PFSK-1 (cell line): ENCODE measurements around the gene SPRING1.

ENCODE experiments used
- FOXP2 ChIP-seq: optimal IDR thresholded peaks from 2 replicates; pipeline ENCODE3; 2011; ENCODE audit warnings: borderline replicate concordance, control low read depth, inconsistent platforms; ENCODE audit not compliant: insufficient read depth; ENCODE audit errors: extremely low read length, extremely low read depth
- POLR2AphosphoS5 ChIP-seq: IDR thresholded peaks from 2 replicates; pipeline ENCODE4 v1.6.1; 2012; ENCODE audit warnings: low read depth, mild to moderate bottlenecking, control low read depth, low read length, moderate library complexity
- SIN3A ChIP-seq: IDR thresholded peaks from 2 replicates; pipeline ENCODE4 v1.6.1; 2012; ENCODE audit warnings: mild to moderate bottlenecking, low read length, moderate library complexity, borderline replicate concordance; ENCODE audit not compliant: insufficient read depth
- TAF1 ChIP-seq: IDR thresholded peaks from 2 replicates; pipeline ENCODE4 v1.6.1; 2012; ENCODE audit warnings: low read length, control low read depth, borderline replicate concordance; ENCODE audit not compliant: insufficient read depth
- TF ChIP-seq, protein P1 (sequence below), 2 experiments: IDR thresholded peaks; 2 replicates each; pipeline versions ENCODE4 v1.6.1 to v1.8.0; 2011 to 2012; ENCODE audit warnings: low read depth in 2 of 2, low read length in 2 of 2, control low read depth in 1 of 2, inconsistent platforms in 1 of 2, mild to moderate bottlenecking in 1 of 2, moderate library complexity in 1 of 2; ENCODE audit not compliant: insufficient read depth in 1 of 2

The SPRING1 gene

DNA sequence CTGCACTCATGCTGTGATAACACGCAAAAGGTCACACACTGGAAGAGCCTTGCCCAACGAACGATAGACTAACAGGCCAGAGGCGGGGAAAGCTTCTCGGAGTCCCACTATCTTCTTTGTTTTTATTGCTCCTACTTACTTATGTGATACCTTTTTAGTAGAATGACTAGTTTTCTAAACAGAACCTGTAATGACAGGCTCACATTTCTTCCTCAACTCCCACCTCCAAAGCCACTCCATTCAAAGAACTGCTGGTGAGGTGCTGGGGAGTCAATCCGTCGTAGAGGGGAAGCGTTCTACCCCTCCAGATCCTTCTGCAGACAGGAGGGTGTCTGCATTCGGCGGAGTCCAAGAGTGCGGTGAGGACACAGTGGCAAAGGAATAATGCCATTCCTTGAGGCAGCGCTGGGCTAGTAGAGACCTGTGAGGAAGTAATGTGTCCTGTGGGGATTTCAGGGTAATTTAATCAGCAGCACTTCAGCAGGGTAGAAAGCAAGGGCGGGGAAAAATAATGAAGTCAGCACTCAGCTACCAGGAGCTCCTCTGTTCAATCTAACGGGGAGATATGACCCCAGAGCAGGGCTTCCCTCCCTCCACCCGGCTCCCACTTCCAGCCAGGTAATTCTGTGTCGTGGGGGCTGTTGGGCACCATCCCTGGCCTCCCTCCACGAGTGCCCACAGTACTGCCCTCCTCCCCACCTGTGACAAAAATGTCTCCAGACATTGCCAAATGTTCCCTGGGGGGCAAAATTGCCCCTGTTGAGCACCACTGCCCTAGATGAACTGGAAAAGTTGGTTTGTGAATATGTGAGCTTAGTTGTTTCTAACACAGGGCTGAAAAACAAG, 25.2 kb downstream of the SPRING1 start:
- no peak for TF ChIP-seq SIN3A
- no peak for TF ChIP-seq TAF1
- no peak for TF ChIP-seq FOXP2
- TF ChIP-seq, protein P1, sequence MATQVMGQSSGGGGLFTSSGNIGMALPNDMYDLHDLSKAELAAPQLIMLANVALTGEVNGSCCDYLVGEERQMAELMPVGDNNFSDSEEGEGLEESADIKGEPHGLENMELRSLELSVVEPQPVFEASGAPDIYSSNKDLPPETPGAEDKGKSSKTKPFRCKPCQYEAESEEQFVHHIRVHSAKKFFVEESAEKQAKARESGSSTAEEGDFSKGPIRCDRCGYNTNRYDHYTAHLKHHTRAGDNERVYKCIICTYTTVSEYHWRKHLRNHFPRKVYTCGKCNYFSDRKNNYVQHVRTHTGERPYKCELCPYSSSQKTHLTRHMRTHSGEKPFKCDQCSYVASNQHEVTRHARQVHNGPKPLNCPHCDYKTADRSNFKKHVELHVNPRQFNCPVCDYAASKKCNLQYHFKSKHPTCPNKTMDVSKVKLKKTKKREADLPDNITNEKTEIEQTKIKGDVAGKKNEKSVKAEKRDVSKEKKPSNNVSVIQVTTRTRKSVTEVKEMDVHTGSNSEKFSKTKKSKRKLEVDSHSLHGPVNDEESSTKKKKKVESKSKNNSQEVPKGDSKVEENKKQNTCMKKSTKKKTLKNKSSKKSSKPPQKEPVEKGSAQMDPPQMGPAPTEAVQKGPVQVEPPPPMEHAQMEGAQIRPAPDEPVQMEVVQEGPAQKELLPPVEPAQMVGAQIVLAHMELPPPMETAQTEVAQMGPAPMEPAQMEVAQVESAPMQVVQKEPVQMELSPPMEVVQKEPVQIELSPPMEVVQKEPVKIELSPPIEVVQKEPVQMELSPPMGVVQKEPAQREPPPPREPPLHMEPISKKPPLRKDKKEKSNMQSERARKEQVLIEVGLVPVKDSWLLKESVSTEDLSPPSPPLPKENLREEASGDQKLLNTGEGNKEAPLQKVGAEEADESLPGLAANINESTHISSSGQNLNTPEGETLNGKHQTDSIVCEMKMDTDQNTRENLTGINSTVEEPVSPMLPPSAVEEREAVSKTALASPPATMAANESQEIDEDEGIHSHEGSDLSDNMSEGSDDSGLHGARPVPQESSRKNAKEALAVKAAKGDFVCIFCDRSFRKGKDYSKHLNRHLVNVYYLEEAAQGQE (IDR thresholded peaks at IDR 0.05; ENCODE audit: insufficient read depth in 1 of 2, low read depth in 2 of 2, low read length in 2 of 2), result no peak
- no peak for TF ChIP-seq POLR2AphosphoS5

DNA sequence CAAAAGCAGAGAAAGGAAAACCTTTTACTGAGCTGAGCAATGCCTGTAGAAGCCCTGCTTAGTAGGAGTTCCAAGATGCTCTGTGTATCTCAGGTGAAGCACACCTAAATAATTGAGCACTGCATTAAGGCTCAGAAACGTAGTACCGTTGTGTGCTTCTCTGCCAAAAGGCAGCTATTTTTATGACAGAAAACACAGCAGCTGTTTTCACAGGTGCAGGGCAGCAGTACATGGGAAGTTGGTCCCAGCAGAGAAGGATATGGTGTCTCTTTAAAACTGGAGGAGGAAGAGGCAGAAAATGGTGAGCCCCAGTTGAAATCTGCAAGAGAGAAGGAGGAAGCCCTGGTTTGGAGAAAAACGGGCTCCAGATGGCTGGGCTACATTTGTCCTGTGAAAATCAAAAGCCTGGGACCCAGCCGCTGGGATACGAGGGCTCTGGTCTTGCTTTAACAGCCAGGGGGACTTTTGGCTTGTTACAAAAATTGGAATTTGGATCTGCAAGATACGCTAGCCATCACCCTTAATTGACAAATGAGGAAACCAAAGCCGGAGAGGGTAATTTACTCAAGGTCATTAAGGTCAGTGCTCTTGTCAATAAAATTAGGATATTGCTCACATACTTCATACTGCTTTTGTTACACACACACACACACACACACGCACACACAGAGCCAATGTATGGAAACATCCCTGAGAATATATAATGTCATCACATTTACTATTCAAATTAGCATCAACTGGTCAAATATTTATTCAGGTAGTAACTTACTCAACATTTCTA, 27.3 kb downstream of the SPRING1 start:
- TF ChIP-seq POLR2AphosphoS5 (no peak), FOXP2 (no peak), SIN3A (no peak), TAF1 (no peak)
- TF ChIP-seq, protein P1 (IDR thresholded peaks at IDR 0.05; ENCODE audit: insufficient read depth in 1 of 2, low read depth in 2 of 2, low read length in 2 of 2), result no peak

DNA sequence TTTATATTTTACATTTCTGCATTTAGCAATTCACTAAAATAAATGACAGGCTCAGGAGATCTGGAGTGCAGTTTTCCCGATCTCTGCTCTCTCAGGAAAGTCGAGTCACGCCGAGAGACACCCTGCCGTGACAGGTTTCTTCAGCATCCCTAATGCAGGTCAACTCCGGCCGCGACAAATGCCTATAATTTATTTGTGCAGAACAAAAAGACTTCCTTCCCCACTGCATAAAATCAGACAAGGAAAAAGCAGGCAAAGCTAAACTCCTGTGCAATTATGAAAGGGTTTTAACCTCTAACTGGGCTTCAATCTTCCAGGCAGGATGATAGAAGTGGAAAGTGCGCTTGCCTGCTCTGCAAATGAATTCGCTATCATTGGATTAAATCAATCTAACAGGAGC, 28.1 kb downstream of the SPRING1 start:
- TF ChIP-seq SIN3A, result no peak
- TF ChIP-seq, protein P1 (IDR thresholded peaks at IDR 0.05; ENCODE audit: insufficient read depth in 1 of 2, low read depth in 2 of 2, low read length in 2 of 2), result no peak
- TF ChIP-seq POLR2AphosphoS5, result no peak
- TF ChIP-seq TAF1, result no peak
- TF ChIP-seq FOXP2, result no peak

DNA sequence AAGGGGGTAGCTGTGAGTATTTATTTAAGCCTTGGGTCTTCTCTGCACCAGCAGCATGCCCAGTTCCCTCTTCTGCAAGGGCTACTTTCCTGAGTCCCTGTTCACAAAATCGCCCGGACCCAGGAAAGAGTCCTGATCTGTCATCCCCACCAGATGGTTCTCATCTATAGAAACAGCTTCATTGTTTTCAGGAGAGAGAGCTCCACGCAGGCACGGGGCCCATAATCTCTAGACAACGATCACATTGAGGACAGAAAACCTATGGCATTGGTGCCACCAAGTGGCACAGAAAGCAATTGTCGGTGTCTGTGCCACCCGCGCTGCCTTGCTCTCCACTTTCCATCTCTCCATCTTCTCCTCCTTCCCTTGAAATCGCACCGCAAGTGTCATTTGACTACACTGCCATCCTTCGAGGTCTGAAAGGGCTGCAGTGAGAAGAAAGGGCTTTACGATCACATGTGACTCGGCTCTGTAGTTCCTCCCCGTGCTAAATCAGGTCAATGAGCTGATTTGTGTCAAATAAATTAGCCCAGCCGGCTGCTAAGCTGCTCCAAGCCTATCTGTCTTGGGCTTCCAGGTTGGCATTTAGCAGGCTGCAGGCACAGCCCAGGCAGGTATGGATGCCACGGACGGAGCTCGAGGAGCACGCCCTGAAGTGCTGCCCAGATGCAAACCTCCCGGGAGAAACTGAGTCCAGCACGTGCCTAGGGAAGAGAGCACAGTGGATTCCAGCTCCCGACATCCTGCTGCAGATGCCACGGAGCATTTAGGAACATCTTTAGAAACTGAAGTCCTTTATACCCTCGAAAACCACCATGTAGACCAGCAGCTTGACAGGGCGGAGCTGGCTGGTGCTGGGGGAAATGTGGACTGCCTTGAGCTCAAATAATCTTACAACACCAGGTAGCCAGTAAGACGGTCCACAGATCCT, 28.8 kb downstream of the SPRING1 start:
- TF ChIP-seq, protein P1 (IDR thresholded peaks at IDR 0.05; ENCODE audit: insufficient read depth in 1 of 2, low read depth in 2 of 2, low read length in 2 of 2), result no peak
- TF ChIP-seq POLR2AphosphoS5 (no peak), TAF1 (no peak), FOXP2 (no peak), SIN3A (no peak)
